Measurements from ENCODE around the gene MID1.

Gene MID1

GRCh38 chrX:10502961-10503360, 117.4 kb downstream of the MID1 start:
- Histone ChIP-seq H3K4me1 (ENCODE audit: control insufficient read depth in 1 of 2, insufficient read depth in 2 of 2, low read length in 2 of 2) (peaks cover 0 to under 1% of the 10 kb centered on the region in 2 experiments), H3K4me3 (ENCODE audit: low read depth, low read length) (no peak overlapping the region), H3K14ac (ENCODE audit: low read length) (no peak overlapping the region), H3K27ac (ENCODE audit: low read depth, low read length) (no peak overlapping the region), H3K9ac (ENCODE audit: low read length) (no peak overlapping the region), H2BK12ac (ENCODE audit: low read length) (no peak overlapping the region), H2AFZ (ENCODE audit: insufficient read depth, low read length, poor library complexity) (no peak overlapping the region), H3K79me1 (ENCODE audit: low read length) (no peaks in the 10 kb centered on the region), H2BK5ac (ENCODE audit: low read depth, low read length, poor library complexity) (no peak overlapping the region), H3K4me2 (ENCODE audit: low read length) (no peak overlapping the region), H3K27me3 (ENCODE audit: insufficient read depth, low read length) (no peaks in the 10 kb centered on the region), H3K18ac (ENCODE audit: low read length) (no peak overlapping the region), H2AK5ac (ENCODE audit: low read length) (no peak overlapping the region), H4K91ac (ENCODE audit: low read depth, low read length) (no peak overlapping the region), H2BK120ac (ENCODE audit: insufficient read depth, low read length, poor library complexity) (no peak overlapping the region), H3K4ac (ENCODE audit: low read depth, low read length) (no peak overlapping the region), H3K36me3 (ENCODE audit: control insufficient read depth in 1 of 2, insufficient read depth in 2 of 2, low read length in 2 of 2) (peaks cover 0 to 9% of the 10 kb centered on the region in 2 experiments), H4K8ac (ENCODE audit: low read depth, low read length) (no peak overlapping the region), H3K79me2 (ENCODE audit: control insufficient read depth, insufficient read depth, low read length, poor library complexity) (no peaks in the 10 kb centered on the region), H3K23ac (ENCODE audit: low read length) (no peak overlapping the region), H4K12ac (ENCODE audit: low read depth, low read length) (no peak overlapping the region), H3K9me3 (ENCODE audit: insufficient read depth, low read depth, low read length) (no peaks in the 10 kb centered on the region)
- no peak for DNase-seq
- no CpG with 5 or more reads among the region's 2 CpGs for WGBS (ENCODE audit: extremely low coverage, insufficient coverage, insufficient read length)

GRCh38 chrX:10501611-10502010, 118.8 kb downstream of the MID1 start:
- Histone ChIP-seq H3K27me3 (ENCODE audit: insufficient read depth, low read length) (no peaks in the 10 kb centered on the region), H3K79me1 (ENCODE audit: low read length) (no peaks in the 10 kb centered on the region), H4K8ac (ENCODE audit: low read depth, low read length) (no peak overlapping the region), H3K18ac (ENCODE audit: low read length) (no peak overlapping the region), H3K23ac (ENCODE audit: low read length) (no peak overlapping the region), H3K79me2 (ENCODE audit: control insufficient read depth, insufficient read depth, low read length, poor library complexity) (no peaks in the 10 kb centered on the region), H3K36me3 (ENCODE audit: control insufficient read depth in 1 of 2, insufficient read depth in 2 of 2, low read length in 2 of 2) (peaks cover 0 to 8% of the 10 kb centered on the region in 2 experiments), H3K4me1 (ENCODE audit: control insufficient read depth in 1 of 2, insufficient read depth in 2 of 2, low read length in 2 of 2) (no peaks in the 10 kb centered on the region), H3K9ac (ENCODE audit: low read length) (no peak overlapping the region), H2AK5ac (ENCODE audit: low read length) (no peak overlapping the region), H2AFZ (ENCODE audit: insufficient read depth, low read length, poor library complexity) (no peak overlapping the region), H3K14ac (ENCODE audit: low read length) (no peak overlapping the region), H4K91ac (ENCODE audit: low read depth, low read length) (no peak overlapping the region), H2BK120ac (ENCODE audit: insufficient read depth, low read length, poor library complexity) (no peak overlapping the region), H2BK5ac (ENCODE audit: low read depth, low read length, poor library complexity) (no peak overlapping the region), H3K9me3 (ENCODE audit: insufficient read depth, low read depth, low read length) (no peaks in the 10 kb centered on the region), H3K4me2 (ENCODE audit: low read length) (no peak overlapping the region), H3K4me3 (ENCODE audit: low read depth, low read length) (no peak overlapping the region), H4K12ac (ENCODE audit: low read depth, low read length) (no peak overlapping the region), H3K4ac (ENCODE audit: low read depth, low read length) (no peak overlapping the region), H3K27ac (ENCODE audit: low read depth, low read length) (no peak overlapping the region), H2BK12ac (ENCODE audit: low read length) (no peak overlapping the region)
- DNase-seq: peak in 1 of 2 donors; percentile 27
- no CpG with 5 or more reads among the region's 6 CpGs for WGBS (ENCODE audit: extremely low coverage, insufficient coverage, insufficient read length)

- Histone ChIP-seq H2AFZ (ENCODE audit: insufficient read depth, low read length, poor library complexity) (no peak overlapping the region), H3K4me3 (ENCODE audit: low read depth, low read length) (no peak overlapping the region), H2AK5ac (ENCODE audit: low read length) (no peak overlapping the region), H3K36me3 (ENCODE audit: control insufficient read depth in 1 of 2, insufficient read depth in 2 of 2, low read length in 2 of 2) (peaks cover 3 to 17% of the 10 kb centered on the region in 2 experiments), H3K23ac (ENCODE audit: low read length) (no peak overlapping the region), H3K27me3 (ENCODE audit: insufficient read depth, low read length) (no peaks in the 10 kb centered on the region), H2BK12ac (ENCODE audit: low read length) (no peak overlapping the region), H3K4ac (ENCODE audit: low read depth, low read length) (no peak overlapping the region), H2BK5ac (ENCODE audit: low read depth, low read length, poor library complexity) (no peak overlapping the region), H3K9me3 (ENCODE audit: insufficient read depth, low read depth, low read length) (no peaks in the 10 kb centered on the region), H4K91ac (ENCODE audit: low read depth, low read length) (no peak overlapping the region), H3K4me2 (ENCODE audit: low read length) (no peak overlapping the region), H3K79me1 (ENCODE audit: low read length) (no peaks in the 10 kb centered on the region), H2BK120ac (ENCODE audit: insufficient read depth, low read length, poor library complexity) (no peak overlapping the region), H4K12ac (ENCODE audit: low read depth, low read length) (no peak overlapping the region), H4K8ac (ENCODE audit: low read depth, low read length) (no peak overlapping the region), H3K4me1 (ENCODE audit: control insufficient read depth in 1 of 2, insufficient read depth in 2 of 2, low read length in 2 of 2) (peaks cover 0 to 6% of the 10 kb centered on the region in 2 experiments), H3K18ac (ENCODE audit: low read length) (no peak overlapping the region), H3K79me2 (ENCODE audit: control insufficient read depth, insufficient read depth, low read length, poor library complexity) (no peaks in the 10 kb centered on the region), H3K27ac (ENCODE audit: low read depth, low read length) (no peak overlapping the region), H3K14ac (ENCODE audit: low read length) (no peak overlapping the region), H3K9ac (ENCODE audit: low read length) (no peak overlapping the region)
- peak in 1 of 2 donors; percentile 62 for DNase-seq
Observed at GRCh38 chrX:10496345-10496965, 123.9 kb downstream of the MID1 start.

DNA sequence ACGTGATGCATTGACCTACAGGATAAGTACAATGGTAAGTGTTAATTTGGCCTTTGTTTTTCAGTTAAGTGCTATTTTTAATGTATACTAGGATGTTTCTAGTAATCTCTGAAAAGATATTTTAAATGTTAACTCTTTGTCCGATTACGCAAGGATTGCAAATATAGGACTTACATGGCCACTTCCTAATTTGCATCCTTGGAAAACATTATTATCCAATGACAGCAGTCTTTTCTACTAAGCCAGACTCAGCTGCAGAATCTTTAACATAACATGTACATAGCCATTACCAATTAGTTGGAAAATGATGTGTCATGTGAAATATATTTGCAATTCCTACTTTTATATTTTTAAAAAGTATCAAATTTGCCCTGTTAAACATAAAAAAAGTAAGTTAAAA, 124.7 kb downstream of the MID1 start:
- H2BK5ac ChIP-seq (ENCODE audit: low read depth, low read length, poor library complexity): no peak overlapping the region
- H2AK5ac ChIP-seq (ENCODE audit: low read length): no peak overlapping the region
- no peak overlapping the region for H2BK120ac ChIP-seq (ENCODE audit: insufficient read depth, low read length, poor library complexity)
- H4K12ac ChIP-seq (ENCODE audit: low read depth, low read length): no peak overlapping the region
- no peak for DNase-seq
- H3K9ac ChIP-seq (ENCODE audit: low read length): no peak overlapping the region
- H3K18ac ChIP-seq (ENCODE audit: low read length): no peak overlapping the region
- H2BK12ac ChIP-seq (ENCODE audit: low read length): no peak overlapping the region
- no peak overlapping the region for H3K4ac ChIP-seq (ENCODE audit: low read depth, low read length)
- H4K91ac ChIP-seq (ENCODE audit: low read depth, low read length): no peak overlapping the region
- peaks cover 0 to 6% of the 10 kb centered on the region in 2 experiments for H3K4me1 ChIP-seq (ENCODE audit: control insufficient read depth in 1 of 2, insufficient read depth in 2 of 2, low read length in 2 of 2)
- no peak overlapping the region for H3K27ac ChIP-seq (ENCODE audit: low read depth, low read length)
- no peak overlapping the region for H3K4me2 ChIP-seq (ENCODE audit: low read length)
- H3K14ac ChIP-seq (ENCODE audit: low read length): no peak overlapping the region
- H3K27me3 ChIP-seq (ENCODE audit: insufficient read depth, low read length): no peaks in the 10 kb centered on the region
- H3K4me3 ChIP-seq (ENCODE audit: low read depth, low read length): no peak overlapping the region
- no peaks in the 10 kb centered on the region for H3K9me3 ChIP-seq (ENCODE audit: insufficient read depth, low read depth, low read length)
- H3K79me1 ChIP-seq (ENCODE audit: low read length): no peaks in the 10 kb centered on the region
- no CpG with 5 or more reads among the region's 3 CpGs for WGBS (ENCODE audit: extremely low coverage, insufficient coverage, insufficient read length)
- no peak overlapping the region for H2AFZ ChIP-seq (ENCODE audit: insufficient read depth, low read length, poor library complexity)
- H3K23ac ChIP-seq (ENCODE audit: low read length): no peak overlapping the region
- H3K79me2 ChIP-seq (ENCODE audit: control insufficient read depth, insufficient read depth, low read length, poor library complexity): no peaks in the 10 kb centered on the region
- no peak overlapping the region for H4K8ac ChIP-seq (ENCODE audit: low read depth, low read length)
- peaks cover 5 to 11% of the 10 kb centered on the region in 2 experiments for H3K36me3 ChIP-seq (ENCODE audit: control insufficient read depth in 1 of 2, insufficient read depth in 2 of 2, low read length in 2 of 2)

Data from trophoblast cell (in vitro differentiated cells and primary cell).